ENCODE results near the gene ITPR3. TPM values are rescaled to one million over a fixed set of nuclear protein-coding genes. Genes with fewer than 3 reads are reported as not detected.

Gene ITPR3
- total RNA-seq, 1 experiment from 2014 or later = 24.4 TPM

GRCh38 chr6:33737267-33738026 lies 116.3 kb downstream of the ITPR3 start:
- no peak for DNase-seq (ENCODE audit: low read depth)

GRCh38 chr6:33738153-33738552 lies 117.0 kb downstream of the ITPR3 start:
- DNase-seq (ENCODE audit: low read depth) = no peak

GRCh38 chr6:33738879-33739278 lies 117.8 kb downstream of the ITPR3 start:
- no peak for DNase-seq (ENCODE audit: low read depth)

- DNase-seq (ENCODE audit: low read depth) = no peak
These were observed 118.4 kb downstream of the ITPR3 start for GRCh38 chr6:33739571-33739970.

- DNase-seq (ENCODE audit: low read depth) = peak; percentile 18
These were observed 119.1 kb downstream of the ITPR3 start for GRCh38 chr6:33740204-33740608.

GRCh38 chr6:33740794-33741193 lies 119.7 kb downstream of the ITPR3 start:
- no peak for DNase-seq (ENCODE audit: low read depth)

GRCh38 chr6:33742092-33742491 lies 121.0 kb downstream of the ITPR3 start:
- no peak for DNase-seq (ENCODE audit: low read depth)

GRCh38 chr6:33742837-33743236 lies 121.7 kb downstream of the ITPR3 start:
- no peak for DNase-seq (ENCODE audit: low read depth)

GRCh38 chr6:33744001-33744848 lies 123.1 kb downstream of the ITPR3 start:
- peak; percentile 63 for DNase-seq (ENCODE audit: low read depth)

GRCh38 chr6:33744895-33745546 lies 123.9 kb downstream of the ITPR3 start:
- no peak for DNase-seq (ENCODE audit: low read depth)

GRCh38 chr6:33745548-33745947 lies 124.4 kb downstream of the ITPR3 start:
- no peak for DNase-seq (ENCODE audit: low read depth)

Other genes with a start within 250 kb of the ITPR3 start
- 125 and 128 TPM in 2 replicates for gene KIFC1, start 229.5 kb upstream of the ITPR3 start, total RNA-seq (2014; rRNA removed; shearing (Covaris generic))
- gene PHF1, start 210.3 kb upstream of the ITPR3 start, total RNA-seq (2014; rRNA removed; shearing (Covaris generic)) = 23.2 and 23.5 TPM in 2 replicates
- gene CUTA, start 203.2 kb upstream of the ITPR3 start, total RNA-seq (2014; rRNA removed; shearing (Covaris generic)) = 250 and 282 TPM in 2 replicates
- 1.4 and 2.4 TPM in 2 replicates for gene SYNGAP1, start 201.3 kb upstream of the ITPR3 start, total RNA-seq (2014; rRNA removed; shearing (Covaris generic))
- gene ZBTB9, start 166.7 kb upstream of the ITPR3 start, total RNA-seq (2014; rRNA removed; shearing (Covaris generic)) = 7.4 and 7.5 TPM in 2 replicates
- 26.4 and 34.8 TPM in 2 replicates for gene BAK1, start 41.0 kb upstream of the ITPR3 start, total RNA-seq (2014; rRNA removed; shearing (Covaris generic))
- gene UQCC2, start 90.4 kb downstream of the ITPR3 start, total RNA-seq (2014; rRNA removed; shearing (Covaris generic)) = 58.2 and 66.4 TPM in 2 replicates
- gene IP6K3, start 125.6 kb downstream of the ITPR3 start, total RNA-seq (2014; rRNA removed; shearing (Covaris generic)) = 0.36 and 1.1 TPM in 2 replicates
- 34.1 and 46.9 TPM in 2 replicates for gene LEMD2, start 167.8 kb downstream of the ITPR3 start, total RNA-seq (2014; rRNA removed; shearing (Covaris generic))
- gene MLN, start 182.7 kb downstream of the ITPR3 start, total RNA-seq (2014; rRNA removed; shearing (Covaris generic)) = not detected in 2 replicates